ENCODE results near the gene MSRB1.

MSRB1 gene

DNA sequence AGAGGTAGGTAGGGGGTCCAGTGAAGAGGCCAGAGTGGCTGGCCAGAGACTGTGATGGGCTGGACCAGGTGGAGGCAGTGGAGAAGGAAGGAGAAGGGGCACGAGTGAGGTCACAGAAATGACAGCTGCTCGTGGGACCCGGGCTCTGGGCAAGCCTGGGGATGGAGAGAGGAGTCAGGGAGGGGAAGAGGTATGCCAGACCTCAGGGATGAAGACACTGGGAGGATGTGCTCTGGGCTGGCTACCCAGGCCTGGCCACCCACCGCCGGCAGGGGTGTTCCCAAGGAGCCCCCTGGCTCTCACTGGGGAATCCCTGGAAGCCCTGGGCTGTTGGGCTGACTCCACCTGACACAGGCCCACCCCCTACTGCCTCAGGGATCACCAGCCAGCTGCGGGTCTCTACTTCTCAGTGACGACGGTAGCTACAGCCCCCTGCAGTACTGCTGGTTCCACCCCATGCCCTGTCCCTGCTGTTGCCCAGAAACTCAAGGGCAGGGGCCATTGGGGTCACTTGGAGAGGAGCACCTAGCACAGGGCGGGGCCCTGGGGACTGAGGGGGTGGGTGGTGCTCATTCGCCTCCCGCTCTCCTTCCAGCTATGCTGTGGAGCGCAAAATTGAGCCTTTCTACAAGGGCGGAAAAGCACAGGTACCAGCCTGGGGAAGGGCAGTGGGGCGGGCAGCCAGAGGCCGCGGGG lies 30.6 kb upstream of the MSRB1 start:
- no peak overlapping the region for H3K4me3 ChIP-seq (replicated peaks; ENCODE audit: low read depth, low read length)
- DNase-seq (ENCODE audit: low read depth) = no peak
- TF ChIP-seq, protein P1, sequence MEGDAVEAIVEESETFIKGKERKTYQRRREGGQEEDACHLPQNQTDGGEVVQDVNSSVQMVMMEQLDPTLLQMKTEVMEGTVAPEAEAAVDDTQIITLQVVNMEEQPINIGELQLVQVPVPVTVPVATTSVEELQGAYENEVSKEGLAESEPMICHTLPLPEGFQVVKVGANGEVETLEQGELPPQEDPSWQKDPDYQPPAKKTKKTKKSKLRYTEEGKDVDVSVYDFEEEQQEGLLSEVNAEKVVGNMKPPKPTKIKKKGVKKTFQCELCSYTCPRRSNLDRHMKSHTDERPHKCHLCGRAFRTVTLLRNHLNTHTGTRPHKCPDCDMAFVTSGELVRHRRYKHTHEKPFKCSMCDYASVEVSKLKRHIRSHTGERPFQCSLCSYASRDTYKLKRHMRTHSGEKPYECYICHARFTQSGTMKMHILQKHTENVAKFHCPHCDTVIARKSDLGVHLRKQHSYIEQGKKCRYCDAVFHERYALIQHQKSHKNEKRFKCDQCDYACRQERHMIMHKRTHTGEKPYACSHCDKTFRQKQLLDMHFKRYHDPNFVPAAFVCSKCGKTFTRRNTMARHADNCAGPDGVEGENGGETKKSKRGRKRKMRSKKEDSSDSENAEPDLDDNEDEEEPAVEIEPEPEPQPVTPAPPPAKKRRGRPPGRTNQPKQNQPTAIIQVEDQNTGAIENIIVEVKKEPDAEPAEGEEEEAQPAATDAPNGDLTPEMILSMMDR (IDR thresholded peaks at IDR 0.05; ENCODE audit: low read length, missing control alignments) = no peak

DNA sequence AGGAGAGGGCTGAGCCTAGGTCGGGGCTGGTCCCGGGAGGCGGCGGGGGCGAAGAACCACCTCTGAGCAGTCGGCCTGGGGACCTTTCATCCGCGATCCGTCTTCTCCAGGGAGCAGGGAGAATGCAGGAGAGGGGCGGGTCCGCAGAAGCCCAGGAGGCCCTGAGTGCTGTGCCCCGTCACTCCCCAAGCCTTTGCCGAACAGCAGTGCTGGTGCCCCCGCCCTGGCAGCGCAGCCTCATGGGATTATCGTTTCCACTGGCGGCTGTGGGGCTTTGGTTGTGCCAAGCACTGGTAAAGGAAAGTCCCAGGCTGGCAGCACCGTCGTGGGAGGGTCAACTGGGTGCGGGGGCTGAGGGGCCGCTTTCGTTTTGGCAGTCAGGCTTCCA lies 29.5 kb upstream of the MSRB1 start:
- TF ChIP-seq, protein P1 (IDR thresholded peaks at IDR 0.05; ENCODE audit: low read length, missing control alignments) = no peak
- H3K4me3 ChIP-seq (replicated peaks; ENCODE audit: low read depth, low read length) = peak overlapping the region; percentile 86
- no peak for DNase-seq (ENCODE audit: low read depth)

DNA sequence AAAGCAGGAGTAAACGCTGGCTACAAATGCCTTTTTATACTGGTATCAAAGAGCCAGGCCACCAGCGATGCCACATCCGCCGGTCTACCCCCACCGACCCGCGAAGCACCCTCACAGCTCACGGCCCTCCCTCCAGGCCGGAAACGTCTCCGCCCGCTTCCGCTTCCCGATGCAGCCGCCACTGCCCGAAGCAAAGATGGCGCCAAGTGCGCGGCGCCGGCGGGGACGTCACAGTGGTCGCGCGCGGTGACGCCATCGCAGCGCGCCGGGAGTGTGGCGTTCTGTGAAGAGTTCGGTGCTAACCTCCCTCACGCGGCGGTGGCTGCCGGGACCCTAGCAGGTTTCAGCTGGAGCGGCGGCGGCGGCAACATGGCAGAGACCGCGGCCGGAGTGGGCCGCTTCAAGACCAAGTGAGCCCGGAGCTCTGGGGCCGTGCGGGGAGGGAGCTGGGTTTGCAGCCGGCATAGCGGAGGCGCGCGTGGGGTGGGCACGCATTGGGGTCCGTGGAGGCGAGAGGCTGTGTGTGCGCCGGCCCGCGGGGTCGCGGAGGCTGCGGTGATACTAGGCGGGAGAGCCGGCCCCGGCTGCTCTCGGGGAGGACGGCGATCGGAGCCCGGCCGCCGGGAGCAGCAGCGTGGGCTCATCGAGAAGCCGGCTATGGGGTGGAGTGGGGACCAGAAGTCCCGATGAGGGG lies 28.9 kb upstream of the MSRB1 start, which contains the start of gene TBL3:
Gene TBL3 (plus strand): TSS at position 258 of the 694 bp plus-strand sequence. CDS start 112 bp downstream, at position 370.
- DNase-seq (ENCODE audit: low read depth) = peak; percentile 94
- TF ChIP-seq, protein P1 (IDR thresholded peaks at IDR 0.05; ENCODE audit: low read length, missing control alignments) = no peak
- peak within 1 kb of the TSS; percentile 86 for H3K4me3 ChIP-seq (replicated peaks; ENCODE audit: low read depth, low read length)

DNA sequence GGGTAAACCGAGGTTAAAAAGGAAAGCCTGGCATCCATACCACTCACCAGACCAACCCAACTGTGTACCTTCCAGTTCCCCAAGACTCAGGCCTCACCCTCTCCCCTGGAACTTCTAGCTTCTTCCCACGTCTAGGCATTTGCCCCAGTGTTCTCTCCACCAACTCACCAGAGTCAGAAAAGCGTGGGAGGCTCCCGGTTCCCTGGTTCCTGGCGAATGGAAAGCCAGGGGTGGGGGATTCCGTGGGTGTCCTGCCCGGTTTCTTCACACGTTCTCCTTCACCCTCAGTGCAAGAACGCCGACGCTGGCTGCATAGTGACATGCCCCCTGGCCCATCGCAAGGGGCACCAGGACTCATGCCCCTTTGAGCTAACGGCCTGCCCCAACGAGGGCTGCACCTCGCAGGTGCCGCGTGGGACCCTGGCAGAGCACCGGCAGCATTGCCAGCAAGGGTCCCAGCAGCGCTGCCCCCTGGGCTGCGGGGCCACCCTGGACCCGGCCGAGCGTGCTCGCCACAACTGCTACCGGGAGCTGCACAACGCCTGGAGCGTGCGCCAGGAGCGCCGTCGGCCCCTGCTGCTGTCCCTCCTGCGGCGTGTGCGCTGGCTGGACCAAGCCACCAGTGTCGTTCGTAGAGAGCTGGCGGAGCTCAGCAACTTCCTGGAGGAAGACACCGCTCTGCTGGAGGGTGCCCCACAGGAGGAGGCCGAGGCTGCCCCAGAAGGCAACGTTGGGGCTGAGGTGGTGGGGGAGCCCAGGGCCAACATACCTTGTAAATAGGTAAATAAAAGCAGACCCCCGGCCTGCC lies 25.4 kb upstream of the MSRB1 start:
- DNase-seq (ENCODE audit: low read depth) = no peak
- TF ChIP-seq, protein P1 (IDR thresholded peaks at IDR 0.05; ENCODE audit: low read length, missing control alignments) = no peak
- H3K4me3 ChIP-seq (replicated peaks; ENCODE audit: low read depth, low read length) = no peak overlapping the region

DNA sequence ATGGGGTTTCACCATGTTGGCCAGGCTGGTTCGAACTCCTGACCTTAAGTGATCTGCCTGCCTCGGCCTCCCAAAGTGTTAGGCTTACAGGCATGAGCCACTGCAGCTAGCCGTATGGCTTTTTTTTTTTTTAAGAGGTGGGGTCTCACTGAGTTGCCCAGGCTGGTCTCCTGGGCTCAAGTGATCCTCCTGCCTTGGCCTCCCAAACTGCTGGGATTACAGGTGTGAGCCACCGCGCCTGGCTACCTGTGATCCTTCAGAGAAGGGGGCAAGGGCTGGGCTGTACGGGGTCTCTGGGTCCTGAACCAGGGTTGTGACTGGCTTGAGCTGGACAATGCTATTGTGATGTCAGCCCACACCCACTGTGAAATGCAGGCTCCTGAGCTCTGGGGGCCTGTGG lies 23.5 kb upstream of the MSRB1 start, which contains the start of gene RNF151:
Gene RNF151 (plus strand): TSS at position 397 of the 400 bp plus-strand sequence. CDS start 26 bp downstream, outside the sequence.
- H3K4me3 ChIP-seq (replicated peaks; ENCODE audit: low read depth, low read length) = peak within 1 kb of the TSS; percentile 90
- DNase-seq (ENCODE audit: low read depth) = no peak
- TF ChIP-seq, protein P1 (IDR thresholded peaks at IDR 0.05; ENCODE audit: low read length, missing control alignments) = no peak

DNA sequence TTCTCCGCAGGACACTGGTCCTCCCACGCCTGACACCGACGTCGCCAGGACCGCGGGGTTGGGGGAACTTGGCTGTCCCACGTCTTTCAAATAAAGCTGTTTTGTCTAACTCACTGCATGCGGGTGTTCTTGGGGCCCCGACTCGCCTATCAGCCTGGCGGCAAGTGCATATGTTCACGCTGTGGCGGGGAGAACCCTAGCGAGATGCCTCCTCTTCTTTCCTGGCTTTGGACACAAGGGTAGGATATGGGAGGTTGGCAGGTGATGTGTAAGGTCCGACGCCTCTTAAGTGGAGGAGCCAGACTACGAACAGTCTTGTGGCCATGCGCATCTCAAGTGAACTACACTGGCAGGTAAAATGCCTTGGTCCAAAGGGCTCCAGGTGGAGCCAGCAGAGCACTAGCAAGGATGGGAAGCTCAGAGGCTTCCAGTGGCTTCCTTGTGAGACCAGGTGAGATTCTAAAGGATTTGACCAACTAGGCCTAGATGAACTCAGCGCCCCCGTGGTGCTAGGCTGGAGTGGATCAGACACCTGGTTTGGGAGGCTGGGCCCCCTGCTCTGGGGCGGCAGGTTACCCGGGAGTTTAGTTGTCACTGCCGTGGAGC lies 22.5 kb upstream of the MSRB1 start:
- TF ChIP-seq, protein P1 (IDR thresholded peaks at IDR 0.05; ENCODE audit: low read length, missing control alignments) = no peak
- DNase-seq (ENCODE audit: low read depth) = no peak

More for the DNA sequence above, 22.5 kb upstream of the MSRB1 start:
- H3K4me3 ChIP-seq (replicated peaks; ENCODE audit: low read depth, low read length) = peak overlapping the region; percentile 90
